GM12878 (cell line): Measurements from ENCODE around the gene ZNF689. TPM values are rescaled to one million over a fixed set of nuclear protein-coding genes. Genes with fewer than 3 reads are reported as not detected.

Source experiments
- ATAC-seq: fragments of 200-7000 bp; cut with Tn5 transposase; 3 replicates; pipeline ENCODE4 v1.9.1; 2020; ENCODE audit warnings: mild to moderate bottlenecking, moderate library complexity
- BruUV-seq: library from RNA; stranded (reverse); fragments of 400-500 nt; replicated peaks from 2 replicates; lab custom pipeline; 2021; lab: Mats Ljungman, UMichigan
- CTCF ChIA-PET: fragments of 300-600 bp; sonication (Branson Sonifier 250); formaldehyde crosslinking; extraction: SDS; loops from one replicate; lab custom pipeline; 2021; ENCODE audit warnings: inconsistent platforms; lab: Yijun Ruan, JAX
- POLR2A ChIA-PET: fragments of 350-600 bp; formaldehyde crosslinking; extraction: SDS; loops from one replicate; lab custom pipeline; 2021; ENCODE audit warnings: inconsistent platforms; lab: Charles Lee
- RAD21 ChIA-PET: fragments of 300-600 bp; sonication (Branson Sonifier 250); formaldehyde crosslinking; loops from one replicate; lab custom pipeline; 2023; ENCODE audit warnings: antibody characterized with exemption; ENCODE audit not compliant: unreplicated experiment; lab: Charles Lee
- SMC1A ChIA-PET: fragments of 300-600 bp; sonication (Branson Sonifier 250); formaldehyde crosslinking; loops from one replicate; lab custom pipeline; 2023; ENCODE audit not compliant: unreplicated experiment, uncharacterized antibody; lab: Charles Lee
- DNase-seq: peaks from one replicate; pipeline ENCODE4 v3.0.0-alpha.2; 2011; ENCODE audit warnings: low read depth, low spot score
- FAIRE-seq: peaks from 3 replicates; lab custom pipeline; 2011; peaks lifted over from hg19 to GRCh38; lab: Jason Lieb, UNC
- H2AFZ ChIP-seq: 2 replicates; pipeline ENCODE4 v1.6.0; 2011; ENCODE audit warnings: low read depth, low read length, control low read depth; ENCODE audit not compliant: control insufficient read depth
- H3K27ac ChIP-seq: 2 replicates; pipeline ENCODE4 v1.5.1; 2011; ENCODE audit warnings: control low read depth; ENCODE audit not compliant: control insufficient read depth, insufficient read depth
- H3K27me3 ChIP-seq, 2 experiments: replicated peaks in 1 of 2; 2 replicates each; pipeline versions ENCODE4 v1.6.0 to v1.6.1; 2011; ENCODE audit warnings: low read length in 1 of 2; ENCODE audit not compliant: control insufficient read depth in 2 of 2, insufficient read depth in 2 of 2
- H3K36me3 ChIP-seq, 2 experiments: 2 replicates each; pipeline ENCODE4 v1.5.1; 2011; ENCODE audit warnings: low read length in 1 of 2; ENCODE audit not compliant: control insufficient read depth in 2 of 2, insufficient read depth in 2 of 2
- H3K4me1 ChIP-seq: 2 replicates; pipeline ENCODE4 v1.6.1; 2011; ENCODE audit warnings: mild to moderate bottlenecking, low read length, moderate library complexity, mixed read lengths; ENCODE audit not compliant: control insufficient read depth, insufficient read depth
- H3K4me2 ChIP-seq: 2 replicates; pipeline ENCODE4 v1.6.0; 2011; ENCODE audit warnings: control low read depth; ENCODE audit not compliant: control insufficient read depth, insufficient read depth
- H3K4me3 ChIP-seq: fragments of 200-600 bp; sonication (generic); 2 replicates; pipeline ENCODE4 v1.5.1; 2016
- H3K79me2 ChIP-seq: 2 replicates; pipeline ENCODE4 v1.6.0; 2011; ENCODE audit warnings: low read length; ENCODE audit not compliant: control insufficient read depth, insufficient read depth
- H3K9ac ChIP-seq: 2 replicates; pipeline ENCODE4 v1.8.0; 2011; ENCODE audit warnings: low read length, control low read depth, mixed read lengths; ENCODE audit not compliant: control insufficient read depth, insufficient read depth
- H3K9me3 ChIP-seq: replicated peaks from 3 replicates; pipeline ENCODE4 v1.5.1; 2011; ENCODE audit warnings: mild to moderate bottlenecking, low read length; ENCODE audit not compliant: control insufficient read depth, insufficient read depth
- H4K20me1 ChIP-seq: 2 replicates; pipeline ENCODE4 v1.6.0; 2011; ENCODE audit not compliant: control insufficient read depth, insufficient read depth
- ESRRA ChIP-seq: IDR thresholded peaks from 2 replicates; pipeline ENCODE4 v1.6.1; 2012; ENCODE audit warnings: mild to moderate bottlenecking, low read length, improper control_type of control experiment
- IRF5 ChIP-seq: fragments of 450-650 bp; IDR thresholded peaks from 2 replicates; pipeline ENCODE4 v1.6.1; 2017; ENCODE audit warnings: borderline replicate concordance
- KDM1A ChIP-seq: fragments of 200-600 bp; sonication (generic); IDR thresholded peaks from 2 replicates; pipeline ENCODE4 v1.6.1; 2016; ENCODE audit warnings: borderline replicate concordance
- MEF2B ChIP-seq: fragments of 450-650 bp; IDR thresholded peaks from 2 replicates; pipeline ENCODE4 v1.6.1; 2018; ENCODE audit warnings: mild to moderate bottlenecking, moderate library complexity; ENCODE audit not compliant: partially characterized antibody, poor library complexity, severe bottlenecking
- MYB ChIP-seq: fragments of 150-350 bp; IDR thresholded peaks from 2 replicates; pipeline ENCODE4 v1.6.1; 2014; ENCODE audit warnings: mild to moderate bottlenecking, low read depth, low read length, borderline replicate concordance
- NFYB ChIP-seq: IDR thresholded peaks from 2 replicates; pipeline ENCODE4 v1.6.1; 2011; ENCODE audit warnings: low read depth, mild to moderate bottlenecking, low read length, improper control_type of control experiment, moderate library complexity; ENCODE audit not compliant: insufficient read depth
- POLR2AphosphoS2 ChIP-seq: IDR thresholded peaks from 2 replicates; pipeline ENCODE4 v1.6.1; 2011; ENCODE audit warnings: low read depth, mild to moderate bottlenecking, low read length, improper control_type of control experiment, moderate library complexity
- SIX5 ChIP-seq: IDR thresholded peaks from 2 replicates; pipeline ENCODE4 v1.6.1; 2011; ENCODE audit warnings: mild to moderate bottlenecking, low read depth, low read length, moderate library complexity; ENCODE audit not compliant: severe bottlenecking
- SPI1 ChIP-seq: IDR thresholded peaks from 2 replicates; pipeline ENCODE4 v1.6.1; 2011; ENCODE audit warnings: low read depth, mild to moderate bottlenecking, low read length, moderate library complexity, borderline replicate concordance; ENCODE audit not compliant: insufficient read depth
- STAT1 ChIP-seq: fragments of 450-650 bp; conservative IDR thresholded peaks from 2 replicates; pipeline ENCODE4 v1.6.1; 2014; ENCODE audit warnings: antibody characterized with exemption, mild to moderate bottlenecking
- TARDBP ChIP-seq: IDR thresholded peaks from 2 replicates; pipeline ENCODE4 v1.6.1; 2016; ENCODE audit warnings: borderline replicate concordance
- USF1 ChIP-seq: IDR thresholded peaks from 2 replicates; pipeline ENCODE4 v1.6.1; 2011; ENCODE audit warnings: borderline replicate concordance, low read depth, mild to moderate bottlenecking, moderate library complexity, mixed read lengths, low read length; ENCODE audit not compliant: insufficient read depth; ENCODE audit errors: extremely low read length
- ZNF217 ChIP-seq: fragments of 450-650 bp; IDR thresholded peaks from 2 replicates; pipeline ENCODE4 v1.6.1; 2017; ENCODE audit warnings: antibody characterized with exemption, mild to moderate bottlenecking
- ZNF687 ChIP-seq: fragments of 450-650 bp; IDR thresholded peaks from 2 replicates; pipeline ENCODE4 v1.6.1; 2017; ENCODE audit warnings: mild to moderate bottlenecking, moderate library complexity
- WGBS: methylation state at CpG from one replicate; pipeline ENCODE4 v1.1.6; 2016; ENCODE audit warnings: low lambda C conversion rate; ENCODE audit not compliant: insufficient replicate concordance, insufficient coverage; ENCODE audit errors: missing lambda C conversion rate; 5-methylcytosine and 5-hydroxymethylcytosine counted together
- in situ Hi-C: fragments of 300-500 bp; cut with MboI; formaldehyde crosslinking; loops from 9 replicates; pipeline ENCODE4 v1.14.3; 2018; ENCODE audit warnings: mixed read lengths
- intact Hi-C: fragments of 100-400 bp; cut with micrococcal nuclease; formaldehyde crosslinking; loops from one replicate; pipeline ENCODE4 v1.14.2; 2022; ENCODE audit not compliant: unreplicated experiment
- polyA plus RNA-seq, 11 experiments: library from polyadenylated mRNA; depleted of rRNA in 4 of 11; unstranded in 6 of 11; stranded (reverse) in 5 of 11; fragments of >200 nt; fragmentation: Nextera tagmentation in 4 of 11; fragmentation: Illumina TruSeq in 1 of 11; extraction: Ambion mirVana in 4 of 11; extraction: Trizol in 1 of 11; gene quantifications; 1 replicate in 1 of 11; 2 replicates in 10 of 11; pipeline versions ENCODE4 v1.2.1 to v1.2.3, GENCODE V29; 2011 to 2016; ENCODE audit warnings: inconsistent platforms in 2 of 11, missing spikeins in 2 of 11, low read depth in 1 of 11
- total RNA-seq, 4 experiments: library from RNA; depleted of rRNA in 3 of 4; stranded (reverse); fragments of >200 nt in 3 of 4; fragmentation: Illumina TruSeq in 1 of 4; extraction: Trizol in 1 of 4; gene quantifications; 2 replicates each; pipeline versions ENCODE4 v1.2.1 to v1.2.3, GENCODE V29; 2013 to 2021

The ZNF689 gene
- total and polyA plus RNA-seq, 10 of the 15 experiments (the other 5 are each of a cell fraction or from before 2014, with no cell fraction given), result 4.7 to 13.2 (median 8.5) TPM

- BruUV-seq, result no TSS peak
- WGBS, result 29% methylated on average over 5 of the region's 5 CpGs
- ATAC-seq (no peak), FAIRE-seq (no peak), DNase-seq (no peak)
- in situ Hi-C loops (no loop called here), intact Hi-C loops (no loop called here)
- POLR2A ChIA-PET, result interaction anchor here (0.6 to 1.1 kb wide), 2 partner anchors 8 to 334 kb away, joined by 3 to 4 read pairs; no protein-coding TSS in a partner anchor
- H4K20me1 ChIP-seq, result no peaks in the 10 kb centered on the region
- H3K9ac ChIP-seq, result no peak overlapping the region
- no peaks in the 10 kb centered on the region for H3K27me3 ChIP-seq
- H3K9me3 ChIP-seq, result no peaks in the 10 kb centered on the region; the same call in 2 of the 3 replicates
- H3K4me1 ChIP-seq, result no peaks in the 10 kb centered on the region
- no peak overlapping the region for H3K27ac ChIP-seq
- H2AFZ ChIP-seq, result no peak overlapping the region
- RAD21 ChIA-PET, result no interaction called here
- no peaks in the 10 kb centered on the region for H3K79me2 ChIP-seq
- H3K36me3 ChIP-seq, result no peaks in the 10 kb centered on the region
- SMC1A ChIA-PET, result interaction anchor here (1.7 kb wide), 1 partner anchor 14 kb away, joined by 4 read pairs; no protein-coding TSS in a partner anchor
- no peak overlapping the region for H3K4me3 ChIP-seq
- CTCF ChIA-PET, result interaction anchor here (1.7 to 5.7 kb wide), 3 partner anchors 10 to 24 kb away, joined by 4 to 24 read pairs (median 4); no protein-coding TSS in a partner anchor
- H3K4me2 ChIP-seq, result no peak overlapping the region
- no peak for TF ChIP-seq KDM1A
- TF ChIP-seq NFYB, result no peak
- TF ChIP-seq USF1, result no peak
- no peak for TF ChIP-seq STAT1
- TF ChIP-seq SPI1, result no peak
- no peak for TF ChIP-seq IRF5
- TF ChIP-seq MEF2B, result no peak
- no peak for TF ChIP-seq ZNF217
- TF ChIP-seq ZNF687, result no peak
- no peak for TF ChIP-seq ESRRA
- no peak for TF ChIP-seq POLR2AphosphoS2
- TF ChIP-seq MYB, result no peak
- no peak for TF ChIP-seq TARDBP
- TF ChIP-seq SIX5, result no peak
Measured at GRCh38 chr16:30621765-30622164, 11.6 kb upstream of the ZNF689 start.
